RCC 7860 (cell line): ENCODE measurements around the gene UPK1A.

Source experiments
- DNase-seq: peaks from one replicate; pipeline ENCODE4 v3.0.0-alpha.2; 2015; ENCODE audit warnings: low spot score
- FAIRE-seq: peaks from 2 replicates; lab custom pipeline; 2012; peaks lifted over from hg19 to GRCh38; lab: Jason Lieb, UNC

UPK1A gene

DNA sequence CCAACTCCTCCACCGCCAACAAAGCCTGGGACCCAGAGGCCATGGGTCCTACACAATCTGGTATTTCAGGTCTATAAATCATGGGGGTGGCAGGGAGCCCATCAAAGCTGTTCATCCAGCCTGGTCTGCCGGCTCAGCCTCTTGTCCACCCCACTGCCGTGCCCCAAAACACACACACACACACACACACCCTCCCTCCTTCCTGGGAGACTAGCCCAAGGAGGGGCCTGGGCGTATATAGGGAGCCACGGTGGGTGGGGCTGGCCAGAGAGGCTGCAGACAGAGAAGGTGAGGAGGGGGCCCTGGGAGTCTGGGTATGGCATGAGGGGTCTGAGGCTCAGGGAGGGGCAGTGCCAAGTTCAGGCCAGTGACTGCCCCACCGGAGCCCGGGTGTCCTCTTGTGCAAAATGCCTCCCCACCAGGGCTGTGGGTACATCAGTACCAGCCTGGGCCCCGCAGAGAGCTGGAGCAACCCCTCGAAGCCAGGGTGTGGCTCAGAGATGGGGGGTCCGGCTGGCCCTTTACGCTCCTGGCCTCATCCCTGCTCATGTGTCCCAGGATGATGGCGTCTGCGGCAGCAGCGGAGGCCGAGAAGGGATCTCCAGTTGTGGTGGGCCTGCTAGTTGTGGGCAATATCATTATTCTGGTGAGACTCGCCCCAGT, at the start of gene UPK1A:
TSS of gene UPK1A (plus strand) at position 267 of the 663 bp plus-strand sequence. CDS start at position 563, 296 bp downstream.
- FAIRE-seq (no peak), DNase-seq (no peak)

DNA sequence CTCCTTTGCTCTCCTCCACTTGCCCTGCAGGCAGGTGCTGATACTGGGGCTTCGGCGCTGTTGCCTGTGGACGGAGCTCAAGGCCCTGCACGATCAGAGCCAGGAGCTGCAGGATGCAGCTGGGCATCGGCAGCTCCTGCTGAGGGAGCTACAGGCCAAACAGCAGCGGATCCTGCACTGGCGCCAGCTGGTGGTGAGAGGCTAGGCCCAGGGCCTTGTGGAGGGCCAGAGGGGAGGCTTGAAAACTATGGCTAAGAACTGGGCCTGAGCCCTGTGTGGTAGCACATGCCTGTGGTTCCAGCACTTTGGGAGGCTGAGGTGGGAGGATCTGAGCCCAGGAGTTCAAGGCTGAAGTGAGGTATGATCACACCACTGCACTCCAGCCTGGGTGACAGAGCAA, 47.5 kb upstream of the UPK1A start:
- DNase-seq, result no peak
- no peak for FAIRE-seq

DNA sequence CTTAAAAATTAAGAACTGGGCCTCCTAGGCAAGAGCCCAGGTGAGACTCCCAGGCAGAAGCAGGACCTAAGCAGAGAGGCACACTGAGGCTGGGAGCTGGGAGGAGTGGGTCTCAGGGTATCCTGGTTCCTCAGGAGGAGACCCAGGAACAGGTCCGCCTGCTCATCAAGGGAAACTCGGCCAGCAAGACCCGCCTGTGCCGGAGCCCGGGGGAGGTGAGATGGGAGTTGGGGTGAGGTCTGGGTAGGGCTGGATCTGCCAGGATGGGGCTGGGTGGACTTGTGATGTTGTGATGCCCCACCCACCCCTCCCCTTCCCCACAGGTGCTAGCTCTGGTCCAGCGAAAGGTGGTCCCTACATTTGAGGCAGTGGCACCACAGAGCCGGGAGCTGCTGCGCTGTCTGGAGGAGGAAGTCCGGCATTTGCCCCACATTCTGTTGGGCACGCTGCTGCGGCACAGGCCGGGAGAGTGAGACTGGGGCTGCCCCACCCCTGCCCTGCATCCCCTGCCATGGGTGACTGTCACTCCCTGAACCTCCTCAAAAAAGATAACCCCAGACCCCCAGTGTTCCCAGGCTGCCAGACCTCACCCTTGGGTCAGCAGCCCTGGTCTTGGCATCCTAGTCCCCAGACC, 46.9 kb upstream of the UPK1A start:
- FAIRE-seq (no peak), DNase-seq (no peak)

DNA sequence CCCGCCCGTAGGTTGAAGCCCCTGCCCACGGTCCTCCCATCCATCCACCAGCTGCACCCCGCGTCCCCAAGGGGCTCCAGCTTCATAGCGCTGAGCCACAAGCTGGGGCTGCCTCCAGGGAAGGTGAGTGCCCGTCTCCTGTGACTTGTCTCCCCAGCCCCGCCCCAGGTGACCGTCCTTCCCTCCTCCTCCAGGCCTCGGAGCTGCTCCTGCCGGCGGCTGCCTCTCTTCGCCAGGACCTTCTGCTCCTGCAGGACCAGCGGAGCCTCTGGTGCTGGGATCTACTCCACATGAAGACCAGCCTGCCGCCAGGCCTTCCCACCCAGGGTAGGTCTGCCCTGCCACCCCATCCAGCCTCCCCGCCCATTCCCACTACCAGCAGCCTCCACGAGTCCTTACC, 46.3 kb upstream of the UPK1A start:
- DNase-seq, result no peak
- no peak for FAIRE-seq

DNA sequence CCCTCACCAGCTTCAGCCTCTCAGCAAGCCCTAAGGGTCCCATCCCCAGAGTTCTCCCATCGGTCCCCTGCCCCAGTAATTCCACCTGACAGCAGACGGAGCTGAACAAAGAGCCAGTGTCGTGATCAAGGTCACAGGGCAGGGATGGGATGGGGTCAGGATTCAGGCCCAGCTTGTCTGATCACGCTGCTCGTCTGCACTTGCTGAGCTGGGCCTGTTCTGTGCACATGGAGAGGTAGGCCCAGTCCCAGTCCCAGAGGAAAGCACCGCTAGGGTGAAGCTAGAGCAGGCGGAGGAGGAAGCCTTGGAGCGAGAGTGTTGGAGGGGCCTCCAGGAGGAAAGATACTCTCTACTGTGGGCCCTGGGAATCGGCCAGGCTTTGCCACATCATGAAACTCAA, 44.6 kb upstream of the UPK1A start:
- DNase-seq (no peak), FAIRE-seq (no peak)

DNA sequence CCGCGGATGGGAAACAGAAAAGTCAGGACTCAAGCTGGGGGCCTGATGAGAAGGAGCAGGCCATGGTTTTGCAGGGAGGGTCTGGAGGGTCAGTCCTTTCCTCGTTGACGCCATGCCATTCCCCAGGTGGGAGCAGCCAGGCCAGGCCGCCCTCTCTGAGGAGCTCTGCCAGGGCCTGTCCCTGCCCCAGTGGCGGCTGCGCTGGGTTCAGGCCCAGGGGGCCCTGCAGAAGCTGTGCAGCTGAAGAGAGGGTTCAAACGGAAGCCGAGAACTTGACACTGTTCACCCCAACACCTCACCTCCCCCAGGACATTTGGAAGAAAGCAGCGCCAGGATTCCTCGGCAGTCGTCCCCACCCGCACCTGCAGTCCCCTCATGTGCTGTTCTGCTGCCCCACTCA, 43.6 kb upstream of the UPK1A start:
- FAIRE-seq, result no peak
- DNase-seq, result no peak

DNA sequence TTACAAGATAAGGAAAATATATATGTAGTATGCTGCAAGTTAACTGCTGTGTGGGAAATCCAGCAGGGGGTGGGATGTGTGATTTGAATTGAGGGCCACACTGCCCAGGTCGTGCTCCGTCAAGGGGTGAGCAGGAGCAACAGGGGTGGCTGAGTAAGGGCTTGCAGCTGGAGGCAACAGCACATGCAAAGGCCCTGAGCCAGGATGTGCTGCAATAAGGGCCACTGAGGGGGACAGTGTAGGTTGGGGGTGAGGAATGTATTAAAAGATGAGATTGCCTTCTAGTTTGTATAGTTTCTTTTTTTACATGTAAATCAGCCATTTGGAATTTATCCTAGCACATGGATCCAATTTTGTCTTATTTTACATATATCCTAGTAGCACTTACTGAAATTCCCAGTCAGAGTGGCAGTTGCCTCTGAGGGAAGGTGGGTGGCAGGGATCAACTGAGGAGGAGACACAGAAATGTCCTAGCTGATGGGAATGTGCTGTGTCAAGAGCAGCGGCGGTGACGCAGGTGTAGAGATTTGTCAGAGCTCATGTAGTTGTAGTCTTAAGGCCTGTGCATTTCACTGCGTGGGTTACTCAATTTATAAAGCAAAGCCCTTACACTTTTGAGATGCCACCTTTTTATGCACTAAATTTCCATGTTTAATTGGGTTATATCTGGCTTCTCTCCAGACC, 42.8 kb upstream of the UPK1A start:
- DNase-seq, result no peak
- no peak for FAIRE-seq

DNA sequence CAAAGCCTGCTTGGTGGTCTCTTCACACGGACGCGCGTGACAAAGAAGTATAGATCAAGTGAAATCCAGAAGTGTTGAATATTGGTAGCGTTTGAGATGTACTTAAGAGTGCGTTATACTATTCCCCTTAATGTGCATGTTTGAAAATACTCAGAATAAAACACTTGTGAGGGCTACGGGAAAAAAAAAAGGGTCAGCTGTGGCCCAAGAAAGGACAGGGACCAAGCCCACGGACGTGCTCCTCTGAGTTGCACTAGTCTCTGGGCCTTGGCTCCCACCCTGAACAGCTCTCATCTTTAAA, 38.1 kb upstream of the UPK1A start:
- DNase-seq, result no peak
- FAIRE-seq, result no peak

DNA sequence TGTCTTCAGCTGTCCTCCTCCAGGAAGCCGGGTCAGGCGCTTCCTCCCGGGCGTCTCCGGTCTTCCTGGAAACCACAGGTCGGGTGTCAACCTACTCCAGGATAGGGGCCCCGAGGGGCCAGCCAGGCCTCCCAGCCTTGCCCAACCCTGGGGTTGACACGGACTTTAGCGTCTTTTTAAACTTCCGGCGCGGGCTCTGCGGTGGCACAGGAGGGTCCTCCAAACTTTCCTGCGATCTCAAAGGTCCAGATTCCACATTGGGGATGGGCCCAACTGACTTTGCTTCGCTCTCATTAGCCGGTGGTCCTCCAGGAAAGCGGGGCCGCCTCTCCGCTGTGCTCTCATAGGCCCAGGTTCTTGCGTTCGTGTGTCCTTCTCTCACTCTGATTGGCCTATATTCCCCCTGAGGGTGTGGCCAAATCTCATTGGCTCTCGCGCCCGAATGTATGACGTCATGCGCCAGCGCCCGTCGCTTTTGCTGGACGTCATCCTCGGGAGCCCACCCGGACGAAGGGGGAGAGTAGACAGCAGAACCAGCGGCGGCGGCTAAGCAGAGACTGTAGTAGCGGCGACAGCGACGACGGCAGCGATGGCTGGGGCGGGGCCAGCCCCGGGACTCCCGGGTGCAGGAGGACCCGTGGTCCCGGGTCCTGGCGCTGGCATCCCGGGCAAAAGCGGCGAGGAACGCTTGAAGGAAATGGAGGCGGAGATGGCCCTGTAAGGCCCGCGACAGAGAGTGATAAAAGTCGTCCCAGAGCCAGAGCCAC, 37.6 kb upstream of the UPK1A start, which contains the start of gene RBM42:
TSS of gene RBM42 (plus strand) at position 472 of the 767 bp plus-strand sequence. CDS start at position 590, 118 bp downstream.
- DNase-seq, result peak; percentile 96
- FAIRE-seq, result peak; percentile 92

DNA sequence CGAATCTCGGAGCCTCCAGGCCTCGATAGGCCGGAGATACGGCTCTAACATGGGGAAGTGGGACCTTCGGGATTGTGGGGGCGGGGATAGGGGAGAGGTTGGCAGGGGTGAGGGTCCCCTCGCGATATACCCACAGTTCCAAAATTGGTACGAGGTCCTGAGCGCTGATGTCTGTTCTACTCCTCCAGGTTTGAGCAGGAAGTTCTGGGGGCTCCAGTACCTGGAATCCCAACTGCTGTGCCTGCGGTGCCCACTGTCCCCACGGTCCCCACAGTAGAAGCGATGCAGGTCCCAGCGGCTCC, 37.0 kb upstream of the UPK1A start:
- DNase-seq (no peak), FAIRE-seq (no peak)

DNA sequence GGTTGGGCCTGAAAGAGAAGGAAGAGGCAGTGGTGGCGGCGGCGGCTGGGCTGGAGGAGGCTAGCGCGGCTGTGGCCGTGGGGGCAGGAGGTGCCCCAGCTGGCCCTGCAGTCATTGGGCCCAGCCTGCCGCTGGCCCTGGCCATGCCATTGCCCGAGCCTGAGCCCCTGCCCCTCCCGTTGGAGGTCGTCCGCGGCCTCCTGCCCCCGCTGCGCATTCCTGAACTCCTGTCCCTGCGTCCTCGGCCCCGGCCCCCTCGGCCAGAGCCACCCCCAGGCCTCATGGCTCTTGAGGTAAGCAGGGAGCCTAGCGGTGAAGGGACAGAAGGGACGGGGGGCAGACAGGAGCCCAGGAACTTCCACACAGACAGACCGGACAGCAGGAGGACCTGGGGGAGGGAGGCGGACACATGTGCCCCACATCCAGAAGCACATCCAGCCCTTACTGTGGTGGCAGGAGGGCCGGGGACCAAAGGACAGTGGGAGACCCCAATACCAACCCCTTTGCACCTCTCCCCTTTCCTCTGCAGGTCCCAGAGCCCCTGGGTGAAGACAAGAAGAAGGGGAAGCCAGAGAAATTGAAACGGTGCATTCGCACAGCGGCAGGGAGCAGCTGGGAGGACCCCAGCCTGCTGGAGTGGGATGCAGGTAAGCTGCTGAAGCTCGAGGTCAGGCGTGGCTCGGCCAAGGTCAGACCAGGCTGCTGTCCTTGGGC, 32.4 kb upstream of the UPK1A start:
- FAIRE-seq (no peak), DNase-seq (no peak)

DNA sequence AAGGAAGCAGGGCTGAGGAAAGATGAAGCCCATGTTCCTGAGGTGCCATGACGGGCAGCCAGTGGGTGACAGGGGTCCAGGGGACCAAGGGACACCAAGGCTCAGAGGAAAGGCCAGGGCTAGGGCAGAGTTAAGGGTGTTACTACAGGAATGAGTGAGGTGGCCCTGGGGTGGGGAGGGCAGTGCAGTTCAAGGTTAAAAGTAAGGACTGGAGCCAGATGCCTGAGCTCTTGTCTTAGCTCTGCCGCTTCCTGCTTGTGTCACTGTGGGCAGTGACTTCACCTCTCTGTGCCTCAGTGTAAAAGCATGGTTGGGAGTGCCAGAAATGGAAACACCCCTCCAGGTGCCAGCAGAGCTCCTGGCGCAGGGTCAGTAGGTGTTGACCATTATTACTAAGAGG, 29.7 kb upstream of the UPK1A start:
- FAIRE-seq (no peak), DNase-seq (no peak)

DNA sequence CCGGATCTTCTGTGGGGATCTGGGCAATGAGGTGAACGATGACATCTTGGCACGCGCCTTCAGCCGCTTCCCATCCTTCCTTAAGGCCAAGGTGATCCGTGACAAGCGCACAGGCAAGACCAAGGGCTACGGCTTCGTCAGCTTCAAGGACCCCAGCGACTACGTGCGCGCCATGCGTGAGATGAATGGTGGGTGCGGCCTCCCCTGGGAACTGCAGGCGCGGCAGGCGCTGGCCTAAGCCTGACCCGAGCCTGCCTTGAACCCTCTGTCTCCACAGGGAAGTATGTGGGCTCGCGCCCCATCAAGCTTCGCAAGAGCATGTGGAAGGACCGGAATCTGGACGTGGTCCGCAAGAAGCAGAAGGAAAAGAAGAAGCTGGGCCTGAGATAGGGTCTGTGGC, 29.2 kb upstream of the UPK1A start:
- DNase-seq (no peak), FAIRE-seq (no peak)

DNA sequence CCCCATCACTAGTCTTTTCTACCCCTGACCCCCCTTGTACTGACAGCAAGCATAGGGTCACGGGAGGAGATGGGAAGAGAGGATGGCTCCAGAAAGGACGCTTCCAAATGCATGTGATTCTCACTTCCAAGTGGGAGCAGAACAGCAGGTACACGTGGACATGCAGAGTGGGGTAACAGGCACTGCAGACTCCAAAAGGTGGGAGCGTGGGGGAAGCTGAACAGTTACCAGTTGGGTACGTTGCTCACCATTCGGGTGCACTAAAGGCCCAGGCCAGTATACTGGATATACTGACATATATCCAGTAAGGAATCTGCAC, 27.0 kb upstream of the UPK1A start:
- no peak for FAIRE-seq
- DNase-seq, result no peak

DNA sequence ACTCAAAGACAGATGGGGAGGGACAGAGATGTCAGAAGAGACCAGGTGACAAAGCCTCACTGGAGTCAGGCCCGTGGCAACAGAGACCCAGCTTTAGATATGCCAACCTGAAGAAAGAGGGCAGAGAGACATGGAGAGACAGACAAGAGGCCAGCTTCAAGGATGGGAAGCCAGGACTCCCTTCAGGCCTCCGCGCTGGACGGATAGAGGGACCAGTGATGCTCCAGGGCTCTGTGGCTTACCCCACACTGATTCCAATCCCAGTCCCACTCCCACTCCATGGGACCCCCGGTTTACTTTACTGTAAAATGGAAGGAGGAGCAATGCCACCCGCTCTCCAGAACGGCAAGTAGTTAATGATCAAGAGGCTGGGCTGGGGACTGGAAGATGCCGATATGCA, 26.5 kb upstream of the UPK1A start:
- no peak for FAIRE-seq
- no peak for DNase-seq

DNA sequence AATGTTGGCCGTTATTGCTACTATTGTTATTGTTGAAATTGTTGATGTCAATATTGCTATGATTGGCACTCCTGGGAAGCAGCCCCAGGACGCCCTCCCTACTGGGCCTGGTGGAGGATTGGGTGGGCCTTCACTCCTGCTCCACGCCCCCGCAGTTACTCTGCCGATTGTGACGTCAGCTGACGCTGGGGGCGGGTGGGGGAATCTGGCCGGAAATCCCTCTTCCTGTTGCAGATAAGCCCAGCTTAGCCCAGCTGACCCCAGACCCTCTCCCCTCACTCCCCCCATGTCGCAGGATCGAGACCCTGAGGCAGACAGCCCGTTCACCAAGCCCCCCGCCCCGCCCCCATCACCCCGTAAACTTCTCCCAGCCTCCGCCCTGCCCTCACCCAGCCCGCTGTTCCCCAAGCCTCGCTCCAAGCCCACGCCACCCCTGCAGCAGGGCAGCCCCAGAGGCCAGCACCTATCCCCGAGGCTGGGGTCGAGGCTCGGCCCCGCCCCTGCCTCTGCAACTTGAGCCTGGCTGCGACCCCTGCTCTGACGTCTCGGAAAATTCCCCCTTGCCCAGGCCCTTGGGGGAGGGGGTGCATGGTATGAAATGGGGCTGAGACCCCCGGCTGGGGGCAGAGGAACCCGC, 24.7 kb upstream of the UPK1A start, which contains the start of gene ETV2:
TSS of gene ETV2 (plus strand) at position 231 of the 637 bp plus-strand sequence. CDS start 716 bp downstream, outside the sequence.
- DNase-seq, result no peak
- no peak for FAIRE-seq

DNA sequence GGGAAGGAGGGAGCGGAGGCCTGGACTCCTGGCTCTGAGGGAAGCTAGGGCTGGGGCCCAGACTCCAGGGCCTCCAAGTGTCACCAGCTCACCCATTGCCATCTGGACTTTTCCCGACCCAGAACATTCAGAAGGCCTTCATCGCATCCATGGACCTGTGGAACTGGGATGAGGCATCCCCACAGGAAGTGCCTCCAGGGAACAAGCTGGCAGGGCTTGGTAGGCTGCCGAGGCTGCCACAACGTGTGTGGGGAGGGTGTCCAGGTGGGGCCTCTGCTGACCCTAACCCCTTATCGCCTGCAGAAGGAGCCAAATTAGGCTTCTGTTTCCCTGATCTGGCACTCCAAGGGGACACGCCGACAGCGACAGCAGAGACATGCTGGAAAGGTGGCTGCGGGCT, 24.0 kb upstream of the UPK1A start:
- DNase-seq (no peak), FAIRE-seq (no peak)

DNA sequence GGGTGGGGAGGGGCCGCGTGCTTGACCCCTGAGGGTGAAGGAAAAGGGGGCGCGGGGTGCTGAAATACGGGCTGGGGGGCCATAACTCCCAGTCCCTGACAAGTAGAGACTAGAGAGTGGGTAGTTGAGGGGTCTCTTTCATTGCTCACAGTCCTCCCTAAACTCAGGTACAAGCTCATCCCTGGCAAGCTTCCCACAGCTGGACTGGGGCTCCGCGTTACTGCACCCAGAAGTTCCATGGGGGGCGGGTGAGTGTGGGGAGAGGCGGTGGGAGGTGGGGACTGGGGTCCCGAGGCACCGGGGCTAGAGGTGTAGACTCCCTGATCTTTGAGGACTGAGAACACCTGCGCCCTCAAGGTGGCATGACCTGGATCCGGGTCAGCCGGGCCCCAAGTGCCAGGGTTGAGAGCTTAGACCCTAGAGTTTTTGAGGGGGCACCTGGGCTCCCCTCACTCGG, 23.5 kb upstream of the UPK1A start:
- DNase-seq, result no peak
- no peak for FAIRE-seq

DNA sequence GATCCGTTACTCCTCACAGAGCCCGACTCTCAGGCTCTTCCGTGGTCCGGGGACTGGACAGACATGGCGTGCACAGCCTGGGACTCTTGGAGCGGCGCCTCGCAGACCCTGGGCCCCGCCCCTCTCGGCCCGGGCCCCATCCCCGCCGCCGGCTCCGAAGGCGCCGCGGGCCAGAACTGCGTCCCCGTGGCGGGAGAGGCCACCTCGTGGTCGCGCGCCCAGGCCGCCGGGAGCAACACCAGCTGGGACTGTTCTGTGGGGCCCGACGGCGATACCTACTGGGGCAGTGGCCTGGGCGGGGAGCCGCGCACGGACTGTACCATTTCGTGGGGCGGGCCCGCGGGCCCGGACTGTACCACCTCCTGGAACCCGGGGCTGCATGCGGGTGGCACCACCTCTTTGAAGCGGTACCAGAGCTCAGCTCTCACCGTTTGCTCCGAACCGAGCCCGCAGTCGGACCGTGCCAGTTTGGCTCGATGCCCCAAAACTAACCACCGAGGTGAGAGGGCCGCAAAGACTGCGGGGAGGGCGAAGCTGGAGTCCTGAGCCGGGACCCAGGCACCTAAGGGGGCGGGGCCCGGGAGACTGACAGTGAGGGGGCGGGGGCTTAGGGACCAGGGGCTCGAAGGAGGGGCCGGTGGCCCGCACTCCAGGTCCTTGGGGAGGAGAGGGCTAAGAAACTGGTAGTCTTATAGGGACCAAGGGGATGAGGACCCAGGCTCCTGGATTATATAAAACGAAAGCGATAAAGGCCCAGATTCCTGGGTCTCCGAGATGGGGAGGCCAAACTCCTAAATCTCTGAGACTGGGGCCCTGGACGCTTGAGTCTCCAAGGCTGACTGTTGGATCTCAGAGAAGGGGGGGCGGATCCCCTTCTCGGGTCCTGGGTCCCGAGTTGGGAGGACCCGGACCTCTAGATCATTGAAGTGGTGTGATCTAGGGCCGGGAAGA, 22.8 kb upstream of the UPK1A start:
- FAIRE-seq (no peak), DNase-seq (peak; percentile 40)
